Activated gamma-delta T cell treated with anti-CD3 and anti-CD28 coated beads, Interleukin-2, amount 50 U/mL, for 16 hours (primary cell): ENCODE measurements around the gene KIF5A.
"Not testable (repeated sequence)": the region's sequence is repeated elsewhere in the genome, so short reads cannot be mapped to it uniquely, and the experiment has no call there.

Experiments used
- DNase-seq: peaks from one replicate; pipeline ENCODE4 v3.0.0-alpha.2; 2020; ENCODE audit warnings: low read depth

Gene KIF5A

DNA sequence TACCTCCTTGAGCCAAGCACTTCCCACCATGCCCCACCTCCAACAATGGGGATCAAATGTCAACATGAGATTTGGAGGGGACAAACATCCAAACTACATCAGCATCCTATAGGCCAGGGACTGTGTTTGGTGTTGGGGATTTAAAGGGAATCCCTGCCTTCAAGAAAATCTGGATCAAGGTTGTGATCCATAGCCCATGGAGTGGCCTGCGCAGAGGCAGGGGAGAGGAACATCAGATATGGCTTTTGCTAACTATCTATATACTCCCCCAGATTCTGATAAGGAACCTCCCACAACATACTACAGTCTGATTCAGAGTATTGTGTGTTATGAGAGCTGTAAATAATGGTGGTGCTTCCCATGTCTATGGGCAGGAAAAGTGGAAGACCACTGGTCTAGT is 5.1 kb downstream of the KIF5A start:
- DNase-seq, result no peak

DNA sequence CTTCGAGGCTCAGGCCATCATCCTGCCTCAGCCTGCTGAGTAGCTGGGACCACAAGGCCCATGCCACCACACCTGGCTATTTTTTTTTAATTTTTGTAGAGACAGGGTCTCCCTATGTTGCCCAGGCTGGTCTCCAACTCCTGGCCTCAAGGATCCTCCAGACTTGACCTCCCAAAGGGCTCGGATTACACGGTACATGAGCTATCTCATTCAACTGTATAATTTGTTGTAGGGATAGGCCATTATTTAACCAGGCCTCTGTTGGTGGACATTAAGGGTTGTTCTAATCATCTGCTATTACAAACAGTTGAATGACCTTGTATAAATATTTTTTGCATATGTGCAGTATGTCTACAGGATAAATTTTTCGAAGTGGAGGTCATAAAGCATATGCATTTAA is 9.0 kb downstream of the KIF5A start:
- DNase-seq, result no peak

DNA sequence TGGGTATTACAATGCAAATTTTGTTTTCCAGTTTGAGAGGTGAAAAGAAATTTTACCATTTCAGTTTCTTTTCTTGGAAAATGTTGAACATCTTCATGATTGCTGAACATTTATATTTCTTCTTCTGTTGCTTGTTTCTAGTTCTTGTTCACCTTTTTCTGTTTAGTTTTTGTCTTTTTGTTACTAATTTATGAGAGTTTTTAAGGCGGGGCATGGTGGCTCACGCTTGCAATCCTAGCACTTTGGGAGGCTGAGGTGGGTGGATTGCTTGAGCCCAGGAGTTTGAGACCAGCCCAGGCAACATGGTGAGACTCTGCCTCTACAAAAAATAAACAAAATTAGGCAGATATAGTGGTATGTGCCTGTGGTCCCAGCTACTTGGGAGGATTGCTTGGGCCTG is 10.7 kb downstream of the KIF5A start:
- DNase-seq, result no peak

DNA sequence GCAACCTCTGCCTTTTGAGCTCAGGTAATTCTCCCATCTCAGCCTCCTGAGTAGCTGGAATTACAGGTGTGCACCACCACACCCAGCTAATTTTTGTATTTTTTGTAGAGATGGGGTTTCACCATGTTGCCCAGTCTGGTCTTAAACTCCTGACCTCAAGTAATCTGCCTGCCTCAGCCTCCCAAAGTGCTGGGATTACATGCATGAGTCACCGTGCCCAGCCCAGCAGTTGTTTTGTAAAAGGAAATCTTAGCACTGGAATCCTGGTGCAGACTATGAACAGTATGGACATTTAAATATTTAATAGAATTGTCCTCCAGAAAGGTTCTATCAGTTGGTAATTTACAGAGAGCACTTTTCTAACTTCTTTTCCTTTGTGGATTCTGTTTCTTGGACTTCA is 11.3 kb downstream of the KIF5A start:
- DNase-seq, result not testable (repeated sequence)

DNA sequence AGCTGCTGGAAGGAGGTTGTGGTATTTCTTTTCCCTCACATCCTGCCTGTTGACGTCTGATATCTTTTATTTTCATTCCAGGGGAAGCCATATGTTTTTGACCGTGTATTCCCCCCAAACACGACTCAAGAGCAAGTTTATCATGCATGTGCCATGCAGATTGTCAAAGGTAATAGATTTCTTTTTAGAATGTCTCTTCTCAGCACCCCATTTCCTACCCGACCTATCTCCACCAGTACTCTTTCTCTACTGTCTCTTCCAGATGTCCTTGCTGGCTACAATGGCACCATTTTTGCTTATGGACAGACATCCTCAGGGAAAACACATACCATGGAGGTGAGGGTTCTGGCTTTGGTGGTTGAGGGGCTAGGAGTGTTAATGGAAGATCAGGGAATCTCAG is 13.5 kb downstream of the KIF5A start:
- DNase-seq, result no peak

- DNase-seq, result no peak
Observed at GRCh38 chr12:57564178-57564740, 14.4 kb downstream of the KIF5A start.

DNA sequence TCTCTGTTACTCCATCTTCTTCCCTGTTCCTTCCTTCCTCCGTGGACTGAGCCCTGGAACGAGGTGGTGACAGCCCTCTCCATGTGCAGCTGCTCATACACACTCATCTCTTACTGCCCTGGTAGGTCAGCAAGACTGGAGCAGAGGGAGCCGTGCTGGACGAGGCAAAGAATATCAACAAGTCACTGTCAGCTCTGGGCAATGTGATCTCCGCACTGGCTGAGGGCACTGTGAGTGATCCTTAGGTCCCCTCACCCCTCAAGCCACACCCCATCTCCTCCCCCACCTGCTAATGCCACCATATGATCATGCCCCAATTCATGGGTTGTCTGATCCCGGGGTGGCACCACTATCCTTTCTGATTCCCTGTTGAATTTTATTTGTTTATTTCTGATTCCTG is 19.0 kb downstream of the KIF5A start:
- no peak for DNase-seq

DNA sequence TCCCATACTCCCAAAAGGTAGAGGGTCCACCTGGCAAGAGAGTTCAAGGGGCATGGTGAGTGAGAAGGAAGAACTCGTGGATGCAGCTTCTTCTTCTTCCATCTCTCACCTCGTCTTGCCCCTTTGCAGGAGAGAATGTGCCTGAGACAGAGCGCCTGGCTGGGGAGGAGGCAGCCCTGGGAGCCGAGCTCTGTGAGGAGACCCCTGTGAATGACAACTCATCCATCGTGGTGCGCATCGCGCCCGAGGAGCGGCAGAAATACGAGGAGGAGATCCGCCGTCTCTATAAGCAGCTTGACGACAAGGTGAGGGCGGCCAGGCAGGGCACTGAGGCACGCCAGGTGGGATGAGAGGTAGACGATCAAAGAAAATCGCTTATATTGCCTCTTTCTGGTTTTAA is 20.0 kb downstream of the KIF5A start:
- DNase-seq, result no peak

GRCh38 chr12:57570438-57570837 is 20.6 kb downstream of the KIF5A start:
- not testable (repeated sequence) for DNase-seq

GRCh38 chr12:57571926-57572762 is 22.3 kb downstream of the KIF5A start:
- DNase-seq, result no peak

DNA sequence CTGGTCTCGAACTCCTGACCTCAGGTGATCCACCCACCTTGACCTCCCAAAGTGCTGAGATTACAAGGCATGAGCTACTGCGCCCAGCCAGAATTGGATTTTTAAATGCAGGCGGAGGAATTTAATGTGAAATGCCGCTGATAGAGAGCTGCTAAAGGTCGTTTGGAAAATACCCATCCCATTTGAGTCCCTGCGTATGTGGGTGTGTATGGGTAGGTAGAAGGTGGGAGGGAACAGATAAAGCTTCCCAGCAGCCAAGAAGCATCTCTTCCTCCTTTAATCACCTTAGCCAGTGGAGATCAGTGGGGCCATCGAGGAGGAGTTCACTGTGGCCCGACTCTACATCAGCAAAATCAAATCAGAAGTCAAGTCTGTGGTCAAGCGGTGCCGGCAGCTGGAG is 25.0 kb downstream of the KIF5A start:
- DNase-seq, result no peak

DNA sequence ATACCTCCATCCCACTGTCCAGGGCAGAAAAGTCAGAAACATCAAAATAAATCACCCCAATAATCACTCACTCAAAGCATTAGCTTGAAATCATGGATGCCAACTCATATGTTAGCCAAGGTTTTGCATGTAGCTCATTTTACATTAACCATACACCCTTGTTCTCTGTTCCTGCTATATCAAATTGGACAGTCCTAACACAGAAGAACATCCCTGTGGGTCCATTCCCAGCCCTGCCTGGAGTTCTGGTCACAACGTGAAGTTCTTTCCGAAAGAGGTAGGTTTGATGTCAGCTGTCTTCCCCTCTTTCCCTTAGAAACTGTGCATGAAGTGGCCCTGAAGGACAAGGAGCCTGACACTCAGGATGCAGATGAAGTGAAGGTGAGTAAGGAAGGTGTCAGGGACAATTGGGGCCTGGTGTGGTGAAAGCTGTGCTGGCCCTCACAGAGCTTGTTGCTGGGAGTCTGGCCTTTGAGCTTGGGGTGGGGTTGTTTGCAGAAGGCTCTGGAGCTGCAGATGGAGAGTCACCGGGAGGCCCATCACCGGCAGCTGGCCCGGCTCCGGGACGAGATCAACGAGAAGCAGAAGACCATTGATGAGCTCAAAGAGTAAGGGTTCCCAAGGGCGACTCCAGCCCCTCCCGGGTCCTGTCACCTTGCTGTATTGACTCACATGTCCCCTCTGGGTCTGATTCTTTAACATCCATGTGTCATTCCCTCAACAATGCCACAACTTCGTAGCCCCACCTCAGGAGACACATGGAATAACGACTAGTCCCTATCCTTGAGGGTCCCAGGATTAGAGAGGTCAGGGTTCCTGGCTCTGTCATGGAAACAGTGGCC is 26.1 kb downstream of the KIF5A start:
- no peak for DNase-seq

DNA sequence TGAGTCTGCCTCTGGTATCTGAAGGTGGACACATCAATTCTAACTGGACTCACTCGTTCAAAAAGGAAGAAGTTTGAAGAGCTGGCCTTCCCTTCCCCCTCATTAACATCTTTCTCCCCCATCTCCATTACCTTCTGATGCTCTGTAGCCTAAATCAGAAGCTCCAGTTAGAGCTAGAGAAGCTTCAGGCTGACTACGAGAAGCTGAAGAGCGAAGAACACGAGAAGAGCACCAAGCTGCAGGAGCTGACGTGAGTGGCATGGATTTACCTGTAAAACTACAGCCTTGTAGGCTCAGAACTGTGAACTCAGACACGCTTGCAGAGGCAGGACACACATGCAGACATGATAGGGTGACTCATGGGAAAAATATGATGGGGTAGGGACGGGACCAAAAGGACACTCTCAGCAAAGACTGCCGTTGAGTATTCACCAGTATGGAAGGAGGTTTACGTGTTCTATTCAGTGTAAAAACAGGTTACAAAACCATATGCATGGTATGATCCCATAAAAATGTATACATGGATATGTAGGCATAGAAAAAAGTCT is 26.8 kb downstream of the KIF5A start:
- no peak for DNase-seq

- no peak for DNase-seq
Observed at GRCh38 chr12:57577981-57578758, 28.3 kb downstream of the KIF5A start.

- no peak for DNase-seq
Observed at GRCh38 chr12:57579011-57579410, 29.2 kb downstream of the KIF5A start.

GRCh38 chr12:57579677-57580465 is 30.0 kb downstream of the KIF5A start:
- no peak for DNase-seq

GRCh38 chr12:57580466-57580795 is 30.6 kb downstream of the KIF5A start:
- no peak for DNase-seq

- DNase-seq, result no peak
Observed at GRCh38 chr12:57581802-57582201, 32.0 kb downstream of the KIF5A start.

DNA sequence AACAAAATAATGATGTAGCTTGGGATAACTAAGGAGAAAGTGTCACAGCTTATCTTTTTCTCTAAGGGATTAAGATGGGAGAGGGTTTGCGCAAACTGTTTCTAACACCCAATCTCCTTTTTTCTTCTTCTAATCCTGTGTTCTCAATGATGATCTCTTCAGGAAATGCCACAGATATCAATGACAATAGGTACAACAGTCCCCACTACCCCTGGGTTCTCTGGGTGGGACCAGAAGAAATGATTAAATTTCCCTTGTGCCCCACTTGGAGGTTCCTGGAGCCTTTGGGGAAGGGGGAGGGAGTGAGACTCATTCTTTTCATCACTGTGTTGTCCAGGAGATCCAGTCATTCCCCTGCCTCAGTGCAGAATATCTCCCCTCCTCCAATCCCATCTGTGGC is 32.6 kb downstream of the KIF5A start:
- DNase-seq, result no peak

DNA sequence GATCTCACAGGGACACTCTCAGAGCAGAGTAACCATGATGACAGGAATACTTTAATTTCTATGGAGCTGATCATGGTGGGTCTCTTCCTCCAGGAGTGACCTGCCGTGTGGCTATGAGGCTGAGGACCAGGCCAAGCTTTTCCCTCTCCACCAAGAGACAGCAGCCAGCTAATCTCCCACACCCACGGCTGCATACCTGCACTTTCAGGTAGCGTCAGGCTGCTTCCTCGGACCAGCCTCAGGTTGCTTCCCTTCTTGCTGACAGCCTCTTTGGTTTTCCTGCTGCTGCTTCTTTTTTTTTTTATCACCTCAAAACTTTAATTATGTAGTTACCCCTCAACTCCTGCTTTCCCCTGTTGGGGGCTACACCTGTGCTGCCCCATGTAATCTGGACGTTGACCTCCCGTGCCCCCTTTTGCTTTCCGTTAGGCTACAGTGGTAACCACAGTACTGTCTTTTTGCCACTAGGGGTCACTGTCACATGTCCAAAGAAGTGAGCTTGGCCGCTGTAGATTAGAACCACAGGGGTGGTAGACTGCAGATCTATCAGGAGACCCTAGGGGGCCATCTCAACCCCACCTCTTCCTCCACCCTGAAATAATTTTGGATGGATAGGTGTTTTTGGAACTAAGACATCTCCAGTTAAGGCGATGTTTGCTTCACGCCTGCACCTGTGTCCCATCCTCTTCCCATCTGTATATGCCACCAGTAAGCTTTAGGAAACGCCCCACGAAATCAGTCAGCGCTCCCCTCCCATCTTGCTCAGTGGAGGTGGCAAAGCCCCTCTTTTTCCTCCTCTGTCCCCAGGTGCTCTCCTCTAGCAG is 33.4 kb downstream of the KIF5A start:
- peak; percentile 62 for DNase-seq
